Measurements from ENCODE around the gene CACNB1.

- TF ChIP-seq POLR2A (IDR thresholded peaks at IDR 0.05; ENCODE audit: extremely low read depth, insufficient read length) (no peak), CTCF (IDR thresholded peaks at IDR 0.05; ENCODE audit: low read depth, low read length) (no peak), MAX (IDR thresholded peaks at IDR 0.05; ENCODE audit: low read depth, low read length) (no peak), MYC (IDR thresholded peaks at IDR 0.05; ENCODE audit: low read depth, low read length) (no peak)
These were observed 65.3 kb downstream of the CACNB1 start for GRCh38 chr17:39132192-39132610.

All from NB4 (cell line).